HepG2 (cell line): ENCODE measurements around the gene SPTA1. TPM values are rescaled to one million over a fixed set of nuclear protein-coding genes. Genes with fewer than 3 reads are reported as not detected.

Experiments
- ATAC-seq: fragments of 200-7000 bp; cut with Tn5 transposase; 3 replicates; pipeline ENCODE4 v1.9.1; 2020; ENCODE audit warnings: mild to moderate bottlenecking, moderate library complexity
- BruUV-seq: library from RNA; stranded (reverse); fragments of 400-500 nt; replicated peaks from 2 replicates; lab custom pipeline; 2021; lab: Mats Ljungman, UMichigan
- CTCF ChIA-PET: fragments of 300-600 bp; formaldehyde crosslinking; extraction: SDS; loops from one replicate; lab custom pipeline; 2021; ENCODE audit warnings: low total read pairs, inconsistent platforms, low intra/inter-chr PET ratio; lab: Yijun Ruan, JAX
- POLR2A ChIA-PET: fragments of 350-600 bp; sonication (Branson Sonifier 250); formaldehyde crosslinking; loops from one replicate; lab custom pipeline; 2020; ENCODE audit warnings: antibody characterized with exemption, inconsistent platforms; lab: Yijun Ruan, JAX
- DNase-seq: peaks from one replicate; pipeline ENCODE4 v3.0.0-alpha.2; 2015; ENCODE audit warnings: low spot score
- FAIRE-seq: peaks from 3 replicates; lab custom pipeline; 2011; peaks lifted over from hg19 to GRCh38; lab: Jason Lieb, UNC
- H2AFZ ChIP-seq: one replicate; pipeline ENCODE4 v1.6.1; 2011; ENCODE audit warnings: low read length, inconsistent platforms
- H3K27ac ChIP-seq: fragments of 300-600 bp; 3 replicates; pipeline ENCODE4 v1.8.0; 2011; ENCODE audit warnings: mixed run types, mild to moderate bottlenecking, mixed read lengths, low read length, inconsistent platforms; ENCODE audit not compliant: insufficient read depth; ENCODE audit errors: extremely low read length
- H3K27me3 ChIP-seq, 2 experiments: fragments of 200-600 bp in 1 of 2; 2 replicates in 1 of 2; 3 replicates in 1 of 2; pipeline versions ENCODE4 v1.6.0 to v1.8.0; 2011; ENCODE audit warnings: low read length in 2 of 2, mild to moderate bottlenecking in 2 of 2, moderate library complexity in 2 of 2, inconsistent platforms in 1 of 2; ENCODE audit not compliant: insufficient read depth in 2 of 2, control insufficient read depth in 1 of 2
- H3K36me3 ChIP-seq, 2 experiments: fragments of 200-600 bp in 1 of 2; replicated peaks in 1 of 2; 2 replicates in 1 of 2; 3 replicates in 1 of 2; pipeline versions ENCODE4 v1.5.1 to v1.8.0; 2011; ENCODE audit warnings: low read length in 2 of 2, inconsistent platforms in 1 of 2; ENCODE audit not compliant: insufficient read depth in 2 of 2, control insufficient read depth in 1 of 2
- H3K4me1 ChIP-seq: 2 replicates; pipeline ENCODE4 v1.5.1; 2012; ENCODE audit warnings: low read length, inconsistent platforms; ENCODE audit not compliant: insufficient read depth
- H3K4me2 ChIP-seq: 2 replicates; pipeline ENCODE4 v1.6.0; 2011; ENCODE audit warnings: low read depth, low read length, inconsistent platforms
- H3K4me3 ChIP-seq, 3 experiments: fragments of 200-600 bp in 1 of 3; sonication (generic), shearing (Covaris generic) in 1 of 3; replicated peaks in 1 of 3; 2 replicates each; pipeline ENCODE4 v1.5.1; 2011 to 2016; ENCODE audit warnings: low read length in 3 of 3, inconsistent platforms in 2 of 3, low read depth in 2 of 3, mild to moderate bottlenecking in 2 of 3, control low read depth in 1 of 3, mixed read lengths in 1 of 3; ENCODE audit not compliant: insufficient read depth in 1 of 3
- H3K79me2 ChIP-seq: one replicate; pipeline ENCODE4 v1.6.1; 2011; ENCODE audit warnings: low read length, inconsistent platforms; ENCODE audit not compliant: insufficient read depth
- H3K9ac ChIP-seq: 2 replicates; pipeline ENCODE4 v1.6.0; 2011; ENCODE audit warnings: mild to moderate bottlenecking, low read depth, low read length, inconsistent platforms; ENCODE audit not compliant: insufficient read depth
- H3K9me3 ChIP-seq: 2 replicates; pipeline ENCODE4 v1.5.1; 2012; ENCODE audit warnings: mild to moderate bottlenecking, low read length
- H4K20me1 ChIP-seq: 2 replicates; pipeline ENCODE4 v1.6.0; 2011; ENCODE audit warnings: inconsistent platforms, mild to moderate bottlenecking, low read length, moderate library complexity; ENCODE audit not compliant: insufficient read depth
- BCL6 ChIP-seq: IDR thresholded peaks from 2 replicates; pipeline ENCODE4 v1.6.1; 2016; ENCODE audit warnings: missing genetic modification reagents, missing compliant biosample characterization
- GLI4 ChIP-seq: sonication (generic); formaldehyde crosslinking; IDR thresholded peaks from 2 replicates; pipeline ENCODE4 v1.5.1; 2020; ENCODE audit warnings: missing genetic modification reagents, mild to moderate bottlenecking, moderate library complexity, borderline replicate concordance
- MED13 ChIP-seq: sonication (generic); formaldehyde crosslinking; IDR thresholded peaks from 2 replicates; pipeline ENCODE4 v1.5.0; 2020; ENCODE audit warnings: missing genetic modification reagents
- PHF20 ChIP-seq: sonication (generic); formaldehyde crosslinking; IDR thresholded peaks from 2 replicates; pipeline ENCODE4 v1.5.0; 2020; ENCODE audit warnings: mild to moderate bottlenecking, missing genetic modification reagents
- THAP11 ChIP-seq: IDR thresholded peaks from 2 replicates; pipeline ENCODE4 v1.6.1; 2016; ENCODE audit warnings: missing biosample characterization, missing genetic modification reagents
- THYN1 ChIP-seq: sonication (generic); formaldehyde crosslinking; IDR thresholded peaks from 2 replicates; pipeline ENCODE4 v1.8.1; 2023; ENCODE audit warnings: low read depth, mild to moderate bottlenecking, moderate library complexity, missing genetic modification reagents, borderline replicate concordance
- ZBTB40 ChIP-seq, 2 experiments: fragments of 450-650 bp in 1 of 2; sonication (generic) in 1 of 2; formaldehyde crosslinking in 1 of 2; IDR thresholded peaks; 2 replicates each; pipeline versions ENCODE4 v1.6.1 to v1.8.0; 2016 to 2022; ENCODE audit warnings: antibody characterized with exemption in 1 of 2, mild to moderate bottlenecking in 1 of 2, missing genetic modification reagents in 1 of 2
- ZNF143 ChIP-seq: sonication (generic); formaldehyde crosslinking; IDR thresholded peaks from 2 replicates; pipeline ENCODE4 v1.4.0; 2020; ENCODE audit warnings: missing genetic modification reagents
- ZNF18 ChIP-seq: sonication (generic); formaldehyde crosslinking; IDR thresholded peaks from 2 replicates; pipeline ENCODE4 v1.8.0; 2022; ENCODE audit warnings: mild to moderate bottlenecking, missing genetic modification reagents; ENCODE audit not compliant: insufficient replicate concordance
- ZNF30 ChIP-seq: sonication (generic); formaldehyde crosslinking; IDR thresholded peaks from 2 replicates; pipeline ENCODE4 v1.5.0; 2020; ENCODE audit warnings: mild to moderate bottlenecking, missing genetic modification reagents
- ZNF333 ChIP-seq: sonication (generic); formaldehyde crosslinking; IDR thresholded peaks from 2 replicates; pipeline ENCODE4 v1.4.0; 2020; ENCODE audit warnings: mild to moderate bottlenecking, missing genetic modification reagents, borderline replicate concordance
- ZNF33A ChIP-seq: sonication (generic); formaldehyde crosslinking; IDR thresholded peaks from 2 replicates; pipeline ENCODE4 v1.5.1; 2020; ENCODE audit warnings: missing genetic modification reagents, mild to moderate bottlenecking, moderate library complexity, borderline replicate concordance
- ZNF556 ChIP-seq: sonication (generic); formaldehyde crosslinking; IDR thresholded peaks from 2 replicates; pipeline ENCODE4 v1.4.0; 2020; ENCODE audit warnings: mild to moderate bottlenecking, missing genetic modification reagents, borderline replicate concordance
- WGBS: methylation state at CpG from one replicate; pipeline ENCODE4 v1.1.6; 2017; ENCODE audit warnings: low lambda C conversion rate; 5-methylcytosine and 5-hydroxymethylcytosine counted together
- in situ Hi-C: cut with HindIII; loops from 2 replicates; pipeline ENCODE4 v1.10.0; 2017; ENCODE audit warnings: low pct_unique_long_range_greater_than_20kb; ENCODE audit not compliant: extremely low pct_ligation_motif_present
- intact Hi-C: fragments of 100-400 bp; cut with micrococcal nuclease; formaldehyde crosslinking; loops from one replicate; pipeline ENCODE4 v1.10.0; 2022; ENCODE audit not compliant: unreplicated experiment
- polyA plus RNA-seq, 8 experiments: library from polyadenylated mRNA; depleted of rRNA in 3 of 8; stranded (reverse) in 7 of 8; unstranded in 1 of 8; fragments of >200 nt; fragmentation: Illumina TruSeq in 4 of 8; extraction: Trizol in 4 of 8; gene quantifications; 2 replicates each; pipeline versions ENCODE4 v1.2.1 to v1.2.3, GENCODE V29; 2011 to 2016; ENCODE audit warnings: low read depth in 4 of 8, missing spikeins in 1 of 8, mixed read lengths in 1 of 8; ENCODE audit not compliant: insufficient read depth in 1 of 8
- total RNA-seq, 5 experiments: library from RNA; depleted of rRNA; stranded (reverse); fragments of >200 nt; fragmentation: Illumina TruSeq; extraction: Trizol; gene quantifications; 2 replicates each; pipeline ENCODE4 v1.2.3, GENCODE V29; 2016; ENCODE audit warnings: low read depth in 1 of 5

SPTA1 gene
- total and polyA plus RNA-seq, 2 of the 13 experiments (the other 11 are each of a cell fraction or from before 2014, with no cell fraction given), result not detected

GRCh38 chr1:158720620-158721019, 34.1 kb upstream of the SPTA1 start, which contains the start of gene OR6K3:
TSS of gene OR6K3 (minus strand) at chr1:158720720. CDS start at chr1:158718115, 2,605 bp downstream.
- Histone ChIP-seq H3K9ac (no peak within 1 kb of the TSS), H4K20me1 (no peaks in the 10 kb centered on the region), H3K4me3 (no peak within 1 kb of the TSS), H2AFZ (no peak within 1 kb of the TSS), H3K36me3 (no peaks in the 10 kb centered on the region), H3K27me3 (no peaks in the 10 kb centered on the region), H3K9me3 (no peaks in the 10 kb centered on the region), H3K4me1 (no peaks in the 10 kb centered on the region), H3K4me2 (no peak within 1 kb of the TSS), H3K27ac (no peak within 1 kb of the TSS), H3K79me2 (no peaks in the 10 kb centered on the region)
- DNase-seq (no peak), FAIRE-seq (no peak), ATAC-seq (no peak)
- intact Hi-C loops (no loop called here), in situ Hi-C loops (no loop called here)
- 0% methylated on average over 2 of the region's 2 CpGs for WGBS
- POLR2A ChIA-PET, result no interaction called here
- no peak for TF ChIP-seq ZBTB40 (IDR thresholded peaks at IDR 0.05)
- TF ChIP-seq ZBTB40 (CRISPR knock-in tag; IDR thresholded peaks at IDR 0.05), result no peak
- TF ChIP-seq BCL6 (CRISPR knock-in tag), result no peak
- no peak for TF ChIP-seq ZNF333 (CRISPR knock-in tag)
- no peak for TF ChIP-seq THAP11 (CRISPR knock-in tag)
- TF ChIP-seq MED13 (CRISPR knock-in tag), result no peak
- no peak for TF ChIP-seq PHF20 (CRISPR knock-in tag)
- no peak for TF ChIP-seq GLI4 (CRISPR knock-in tag)
- no peak for TF ChIP-seq ZNF143 (CRISPR knock-in tag)
- no peak for TF ChIP-seq THYN1 (CRISPR knock-in tag)
- no peak for TF ChIP-seq ZNF556 (CRISPR knock-in tag)
- TF ChIP-seq ZNF33A (CRISPR knock-in tag), result no peak
- no peak for TF ChIP-seq ZNF30 (CRISPR knock-in tag)
- no peak for TF ChIP-seq ZNF18 (CRISPR knock-in tag)
- CTCF ChIA-PET, result no interaction called here
- no TSS peak for BruUV-seq
